GM12878 (cell line): ENCODE data around the gene ABHD8. TPM values are rescaled to one million over a fixed set of nuclear protein-coding genes. Genes with fewer than 3 reads are reported as not detected.

Source experiments
- BCLAF1 ChIP-seq: fragments of 450-650 bp; IDR thresholded peaks from 2 replicates; pipeline ENCODE4 v1.6.1; 2017; ENCODE audit warnings: antibody characterized with exemption, mild to moderate bottlenecking, moderate library complexity
- BRCA1 ChIP-seq: IDR thresholded peaks from 2 replicates; pipeline ENCODE4 v1.6.1; 2011; ENCODE audit warnings: low read depth, low read length, improper control_type of control experiment
- CREB1 ChIP-seq: IDR thresholded peaks from 2 replicates; pipeline ENCODE4 v1.6.1; 2012; ENCODE audit warnings: low read depth, mild to moderate bottlenecking, inconsistent platforms
- CREM ChIP-seq: IDR thresholded peaks from 2 replicates; pipeline ENCODE4 v1.6.1; 2014; ENCODE audit warnings: antibody characterized with exemption, low read depth
- ELK1 ChIP-seq: IDR thresholded peaks from 2 replicates; pipeline ENCODE4 v1.6.1; 2012; ENCODE audit warnings: low read depth, low read length, improper control_type of control experiment
- ESRRA ChIP-seq: IDR thresholded peaks from 2 replicates; pipeline ENCODE4 v1.6.1; 2012; ENCODE audit warnings: mild to moderate bottlenecking, low read length, improper control_type of control experiment
- HCFC1 ChIP-seq: fragments of 150-350 bp; IDR thresholded peaks from 2 replicates; pipeline ENCODE4 v1.6.1; 2014; ENCODE audit warnings: low read length
- HDAC6 ChIP-seq: fragments of 200-600 bp; sonication (generic); IDR thresholded peaks from one replicate; pipeline ENCODE4 v1.8.0; 2017; ENCODE audit warnings: antibody characterized with exemption; ENCODE audit not compliant: unreplicated experiment
- NFYB ChIP-seq: IDR thresholded peaks from 2 replicates; pipeline ENCODE4 v1.6.1; 2011; ENCODE audit warnings: low read depth, mild to moderate bottlenecking, low read length, improper control_type of control experiment, moderate library complexity; ENCODE audit not compliant: insufficient read depth
- NR2C1 ChIP-seq: fragments of 450-650 bp; IDR thresholded peaks from 2 replicates; pipeline ENCODE4 v1.6.1; 2017; ENCODE audit warnings: antibody characterized with exemption, mild to moderate bottlenecking, moderate library complexity
- PML ChIP-seq: IDR thresholded peaks from 2 replicates; pipeline ENCODE4 v1.6.1; 2012; ENCODE audit warnings: low read length, inconsistent platforms
- POLR2A ChIP-seq: IDR thresholded peaks from 2 replicates; pipeline ENCODE4 v1.6.1; 2011; ENCODE audit warnings: low read depth, mild to moderate bottlenecking, low read length
- POLR2AphosphoS2 ChIP-seq: IDR thresholded peaks from 2 replicates; pipeline ENCODE4 v1.6.1; 2011; ENCODE audit warnings: low read depth, mild to moderate bottlenecking, low read length, improper control_type of control experiment, moderate library complexity
- RBBP5 ChIP-seq: fragments of 200-600 bp; sonication (generic); conservative IDR thresholded peaks from 2 replicates; pipeline ENCODE4 v1.6.1; 2016
- RUNX3 ChIP-seq: IDR thresholded peaks from 2 replicates; pipeline ENCODE4 v1.6.1; 2012; ENCODE audit warnings: low read length, inconsistent platforms
- SMARCA5 ChIP-seq: fragments of 450-650 bp; IDR thresholded peaks from 2 replicates; pipeline ENCODE4 v1.6.1; 2017; ENCODE audit warnings: mild to moderate bottlenecking
- SPI1 ChIP-seq: IDR thresholded peaks from 2 replicates; pipeline ENCODE4 v1.6.1; 2011; ENCODE audit warnings: low read depth, mild to moderate bottlenecking, low read length, moderate library complexity, borderline replicate concordance; ENCODE audit not compliant: insufficient read depth
- SRF ChIP-seq, 2 experiments: IDR thresholded peaks; 2 replicates each; pipeline ENCODE4 v1.6.1; 2011; ENCODE audit warnings: low read depth in 2 of 2, low read length in 2 of 2, mild to moderate bottlenecking in 1 of 2, moderate library complexity in 1 of 2
- SUPT20H ChIP-seq: IDR thresholded peaks from 2 replicates; pipeline ENCODE4 v1.6.1; 2011; ENCODE audit warnings: low read depth, mild to moderate bottlenecking, low read length, moderate library complexity, borderline replicate concordance; ENCODE audit not compliant: control insufficient read depth
- TAF1 ChIP-seq: IDR thresholded peaks from 2 replicates; pipeline ENCODE4 v1.6.1; 2011; ENCODE audit warnings: mild to moderate bottlenecking, low read depth, low read length, borderline replicate concordance
- TARDBP ChIP-seq: IDR thresholded peaks from 2 replicates; pipeline ENCODE4 v1.6.1; 2016; ENCODE audit warnings: borderline replicate concordance
- ZBTB4 ChIP-seq: fragments of 450-650 bp; formaldehyde crosslinking; IDR thresholded peaks from 2 replicates; pipeline ENCODE4 v1.4.0; 2022; ENCODE audit warnings: mild to moderate bottlenecking, moderate library complexity
- ZNF207 ChIP-seq: fragments of 450-650 bp; IDR thresholded peaks from 2 replicates; pipeline ENCODE4 v1.6.1; 2014; ENCODE audit warnings: antibody characterized with exemption, mild to moderate bottlenecking, borderline replicate concordance
- polyA plus RNA-seq, 11 experiments: library from polyadenylated mRNA; depleted of rRNA in 4 of 11; unstranded in 6 of 11; stranded (reverse) in 5 of 11; fragments of >200 nt; fragmentation: Nextera tagmentation in 4 of 11; fragmentation: Illumina TruSeq in 1 of 11; extraction: Ambion mirVana in 4 of 11; extraction: Trizol in 1 of 11; gene quantifications; 1 replicate in 1 of 11; 2 replicates in 10 of 11; pipeline versions ENCODE4 v1.2.1 to v1.2.3, GENCODE V29; 2011 to 2016; ENCODE audit warnings: inconsistent platforms in 2 of 11, missing spikeins in 2 of 11, low read depth in 1 of 11
- total RNA-seq, 4 experiments: library from RNA; depleted of rRNA in 3 of 4; stranded (reverse); fragments of >200 nt in 3 of 4; fragmentation: Illumina TruSeq in 1 of 4; extraction: Trizol in 1 of 4; gene quantifications; 2 replicates each; pipeline versions ENCODE4 v1.2.1 to v1.2.3, GENCODE V29; 2013 to 2021

Gene ABHD8
- total and polyA plus RNA-seq, 10 of the 15 experiments (the other 5 are each of a cell fraction or from before 2014, with no cell fraction given) = 0.03 to 12.5 (median 6.0) TPM

GRCh38 chr19:17266975-17267788 is 36.0 kb downstream of the ABHD8 start, which contains the start of gene BABAM1 (continued):
- TF ChIP-seq BCLAF1 (no peak), SMARCA5 (no peak), SPI1 (no peak), PML (peak; percentile 70; the same call in 1 of the 2 replicates), ZBTB4 (CRISPR knock-in tag) (no peak), SUPT20H (no peak), RUNX3 (peak; percentile 46), POLR2A (peak; percentile 84), ELK1 (peak; percentile 85), SRF (IDR thresholded peaks at IDR 0.05; ENCODE audit: low read depth in 2 of 2, low read length in 2 of 2) (peak in 1 of 2 experiments; percentile 64; a peak in 1 of 4 replicates), POLR2AphosphoS2 (peak; percentile 62; the same call in 1 of the 2 replicates), BRCA1 (no peak), HCFC1 (peak; percentile 96), NFYB (peak; percentile 97), TARDBP (peak; percentile 62; the same call in 1 of the 2 replicates), HDAC6 (no peak), NR2C1 (peak; percentile 70), ESRRA (no peak), CREM (peak; percentile 93), RBBP5 (no peak), ZNF207 (peak; percentile 73; the same call in 1 of the 2 replicates), TAF1 (peak; percentile 95), CREB1 (peak; percentile 89)
